HG03095 (cell line): ENCODE results near the gene PALLD.

ENCODE experiments used
- ATAC-seq: cut with Tn5 transposase; IDR thresholded peaks from one replicate; pipeline ENCODE4 v1.9.1; 2021; ENCODE audit warnings: moderate library complexity; ENCODE audit not compliant: unreplicated experiment

The PALLD gene

GRCh38 chr4:168614281-168615057 lies 117.6 kb downstream of the PALLD start:
- no peak for ATAC-seq

- no peak for ATAC-seq
Observed at GRCh38 chr4:168615294-168616065, 118.6 kb downstream of the PALLD start.

GRCh38 chr4:168618577-168619265 lies 121.9 kb downstream of the PALLD start:
- ATAC-seq = no peak

- no peak for ATAC-seq
Observed at GRCh38 chr4:168619266-168619631, 122.4 kb downstream of the PALLD start.

GRCh38 chr4:168621806-168622589 lies 125.1 kb downstream of the PALLD start:
- ATAC-seq = no peak

- ATAC-seq = no peak
Observed at GRCh38 chr4:168622600-168622999, 125.7 kb downstream of the PALLD start.

GRCh38 chr4:168623011-168623410 lies 126.2 kb downstream of the PALLD start:
- no peak for ATAC-seq

GRCh38 chr4:168623484-168623883 lies 126.6 kb downstream of the PALLD start:
- no peak for ATAC-seq

GRCh38 chr4:168628251-168628650 lies 131.4 kb downstream of the PALLD start:
- no peak for ATAC-seq

- no peak for ATAC-seq
Observed at GRCh38 chr4:168629566-168629965, 132.7 kb downstream of the PALLD start.

GRCh38 chr4:168630445-168631187 lies 133.8 kb downstream of the PALLD start:
- ATAC-seq = no peak

GRCh38 chr4:168631241-168632162 lies 134.7 kb downstream of the PALLD start:
- no peak for ATAC-seq

- ATAC-seq = no peak
Observed at GRCh38 chr4:168632301-168632725, 135.5 kb downstream of the PALLD start.

GRCh38 chr4:168633064-168633463 lies 136.2 kb downstream of the PALLD start:
- ATAC-seq = no peak

GRCh38 chr4:168633496-168633895 lies 136.6 kb downstream of the PALLD start:
- no peak for ATAC-seq

- no peak for ATAC-seq
Observed at GRCh38 chr4:168634276-168634802, 137.5 kb downstream of the PALLD start.

- no peak for ATAC-seq
Observed at GRCh38 chr4:168636040-168636439, 139.2 kb downstream of the PALLD start.

- no peak for ATAC-seq
Observed at GRCh38 chr4:168636506-168637196, 139.8 kb downstream of the PALLD start.
